Calu3 (cell line): ENCODE data around the gene PPARA. TPM values are rescaled to one million over a fixed set of nuclear protein-coding genes. Genes with fewer than 3 reads are reported as not detected.

Experiments used
- BruUV-seq: library from RNA; stranded (reverse); fragments of 400-500 nt; replicated peaks from 2 replicates; lab custom pipeline; 2021; lab: Mats Ljungman, UMichigan
- CTCF ChIA-PET: fragments of 300-600 bp; sonication (Branson Sonifier 250); formaldehyde crosslinking; loops from one replicate; lab custom pipeline; 2022; ENCODE audit warnings: antibody characterized with exemption; lab: Charles Lee
- DNase-seq: peaks from one replicate; pipeline ENCODE4 v3.0.0; 2022
- H3K27ac Mint-ChIP-seq: one replicate; pipeline ENCODE4 v1.8.0; 2022; ENCODE audit warnings: mixed read lengths; ENCODE audit not compliant: unreplicated experiment
- H3K27me3 Mint-ChIP-seq: one replicate; pipeline ENCODE4 v1.8.0; 2022; ENCODE audit warnings: mixed read lengths; ENCODE audit not compliant: unreplicated experiment
- H3K36me3 Mint-ChIP-seq: one replicate; pipeline ENCODE4 v1.8.0; 2022; ENCODE audit warnings: mild to moderate bottlenecking, moderate library complexity, mixed read lengths; ENCODE audit not compliant: insufficient read depth, unreplicated experiment
- H3K4me1 Mint-ChIP-seq: one replicate; pipeline ENCODE4 v1.8.0; 2022; ENCODE audit warnings: mild to moderate bottlenecking, low read depth, mixed read lengths; ENCODE audit not compliant: unreplicated experiment
- H3K4me3 Mint-ChIP-seq: one replicate; pipeline ENCODE4 v1.8.0; 2022; ENCODE audit warnings: mild to moderate bottlenecking, low read depth, moderate library complexity, mixed read lengths; ENCODE audit not compliant: unreplicated experiment
- H3K9me3 Mint-ChIP-seq: one replicate; pipeline ENCODE4 v1.8.0; 2022; ENCODE audit warnings: low read depth, mixed read lengths; ENCODE audit not compliant: unreplicated experiment
- intact Hi-C: fragments of 100-400 bp; cut with micrococcal nuclease; formaldehyde crosslinking; loops from one replicate; pipeline ENCODE4 v1.10.0; 2022; ENCODE audit not compliant: unreplicated experiment
- total RNA-seq: library from RNA; stranded (reverse); gene quantifications from 2 replicates; pipeline ENCODE4 v1.2.3, GENCODE V29; 2022
- TF ChIP-seq, protein P1 (sequence below): fragments of 200-600 bp; IDR thresholded peaks from one replicate; pipeline ENCODE4 v1.8.0; 2022; ENCODE audit warnings: antibody characterized with exemption; ENCODE audit not compliant: unreplicated experiment

PPARA gene
- total RNA-seq, 1 experiment from 2014 or later = 22.7 TPM

GRCh38 chr22:46225631-46226030 lies 75.3 kb downstream of the PPARA start:
- intact Hi-C loops = no loop called here

GRCh38 chr22:46226577-46226976 lies 76.3 kb downstream of the PPARA start:
- BruUV-seq = no TSS peak
- Mint-ChIP-seq H3K9me3 (no peaks in the 10 kb centered on the region), H3K4me1 (no peaks in the 10 kb centered on the region), H3K4me3 (no peak overlapping the region), H3K27ac (no peak overlapping the region), H3K27me3 (no peaks in the 10 kb centered on the region), H3K36me3 (peaks cover 7% of the 10 kb centered on the region)
- CTCF ChIA-PET = no interaction called here
- TF ChIP-seq, protein P1, sequence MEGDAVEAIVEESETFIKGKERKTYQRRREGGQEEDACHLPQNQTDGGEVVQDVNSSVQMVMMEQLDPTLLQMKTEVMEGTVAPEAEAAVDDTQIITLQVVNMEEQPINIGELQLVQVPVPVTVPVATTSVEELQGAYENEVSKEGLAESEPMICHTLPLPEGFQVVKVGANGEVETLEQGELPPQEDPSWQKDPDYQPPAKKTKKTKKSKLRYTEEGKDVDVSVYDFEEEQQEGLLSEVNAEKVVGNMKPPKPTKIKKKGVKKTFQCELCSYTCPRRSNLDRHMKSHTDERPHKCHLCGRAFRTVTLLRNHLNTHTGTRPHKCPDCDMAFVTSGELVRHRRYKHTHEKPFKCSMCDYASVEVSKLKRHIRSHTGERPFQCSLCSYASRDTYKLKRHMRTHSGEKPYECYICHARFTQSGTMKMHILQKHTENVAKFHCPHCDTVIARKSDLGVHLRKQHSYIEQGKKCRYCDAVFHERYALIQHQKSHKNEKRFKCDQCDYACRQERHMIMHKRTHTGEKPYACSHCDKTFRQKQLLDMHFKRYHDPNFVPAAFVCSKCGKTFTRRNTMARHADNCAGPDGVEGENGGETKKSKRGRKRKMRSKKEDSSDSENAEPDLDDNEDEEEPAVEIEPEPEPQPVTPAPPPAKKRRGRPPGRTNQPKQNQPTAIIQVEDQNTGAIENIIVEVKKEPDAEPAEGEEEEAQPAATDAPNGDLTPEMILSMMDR = no peak
- intact Hi-C loops = no loop called here
- no peak for DNase-seq

More at GRCh38 chr22:46225631-46226030, 75.3 kb downstream of the PPARA start:
- DNase-seq = no peak
- Mint-ChIP-seq H3K27ac (no peak overlapping the region), H3K4me3 (no peak overlapping the region), H3K9me3 (no peaks in the 10 kb centered on the region), H3K27me3 (no peaks in the 10 kb centered on the region), H3K36me3 (peaks cover 7% of the 10 kb centered on the region), H3K4me1 (no peaks in the 10 kb centered on the region)
- TF ChIP-seq, protein P1 = no peak
- no TSS peak for BruUV-seq
- CTCF ChIA-PET = no interaction called here

DNA sequence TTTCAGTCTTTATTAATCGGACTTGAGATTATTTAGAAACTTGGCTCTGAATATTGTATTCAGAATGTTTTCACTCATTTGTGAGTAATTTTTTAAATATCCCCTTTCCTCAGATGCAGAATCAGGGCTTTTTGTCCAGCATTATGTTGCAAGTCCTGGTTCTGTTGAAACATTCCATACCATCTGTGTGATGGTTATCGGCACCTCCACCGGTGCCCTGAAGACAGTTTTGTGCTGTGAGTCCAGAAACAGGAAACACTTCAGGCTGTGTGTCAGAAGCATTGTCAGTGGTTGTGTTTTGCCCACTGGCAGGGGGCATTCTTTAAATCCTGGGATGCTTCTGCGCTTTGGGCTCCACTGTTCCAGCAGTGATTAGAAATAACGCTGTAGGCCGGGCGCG lies 79.4 kb downstream of the PPARA start:
- BruUV-seq = no TSS peak
- Mint-ChIP-seq H3K27ac (no peak overlapping the region), H3K27me3 (no peaks in the 10 kb centered on the region), H3K9me3 (no peaks in the 10 kb centered on the region), H3K36me3 (peaks cover 6% of the 10 kb centered on the region), H3K4me1 (no peaks in the 10 kb centered on the region), H3K4me3 (no peak overlapping the region)
- intact Hi-C loops = no loop called here
- TF ChIP-seq, protein P1 = no peak
- CTCF ChIA-PET = no interaction called here
- DNase-seq = no peak

DNA sequence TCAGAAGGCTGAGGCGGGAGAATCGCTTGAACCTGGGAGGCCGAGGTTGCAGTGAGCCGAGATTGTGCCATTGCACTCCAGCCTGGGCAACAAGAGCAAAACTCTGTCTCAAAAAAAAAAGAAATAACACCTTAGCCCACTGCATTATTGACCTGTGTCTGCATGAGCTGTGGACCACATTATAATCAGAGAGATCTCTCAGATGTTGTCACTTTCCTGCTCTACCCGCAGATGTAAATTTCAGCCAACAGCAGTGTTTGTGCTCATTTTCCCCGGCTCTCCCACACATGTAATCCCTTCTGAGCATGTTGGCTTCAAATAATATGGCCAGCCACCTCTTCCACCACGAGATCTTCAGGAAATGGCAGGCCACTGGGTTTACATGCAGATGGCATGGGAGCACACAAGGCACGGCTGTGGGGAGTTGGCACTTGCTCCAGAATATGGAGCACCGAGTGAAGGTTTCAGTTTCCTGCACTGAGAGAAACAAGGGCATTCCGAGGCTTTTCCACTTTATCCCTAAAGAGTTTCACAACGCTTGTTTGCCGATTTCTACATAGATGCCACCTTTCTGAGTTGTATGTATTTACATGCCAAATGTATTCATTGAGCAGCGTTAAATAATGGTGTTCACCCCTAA lies 80.1 kb downstream of the PPARA start:
- H3K27ac Mint-ChIP-seq = no peak overlapping the region
- intact Hi-C loops = no loop called here
- CTCF ChIA-PET = no interaction called here

More for the DNA sequence above, 80.1 kb downstream of the PPARA start:
- BruUV-seq = no TSS peak
- no peaks in the 10 kb centered on the region for H3K9me3 Mint-ChIP-seq
- TF ChIP-seq, protein P1 = no peak
- H3K4me3 Mint-ChIP-seq = no peak overlapping the region
- no peaks in the 10 kb centered on the region for H3K27me3 Mint-ChIP-seq
- no peaks in the 10 kb centered on the region for H3K4me1 Mint-ChIP-seq
- H3K36me3 Mint-ChIP-seq = no peaks in the 10 kb centered on the region
- no peak for DNase-seq
